HG03460 (cell line): Measurements from ENCODE around the gene HOXD10.

ENCODE experiments used
- ATAC-seq: cut with Tn5 transposase; IDR thresholded peaks from one replicate; pipeline ENCODE4 v1.9.1; 2021; ENCODE audit not compliant: unreplicated experiment

HOXD10 gene

DNA sequence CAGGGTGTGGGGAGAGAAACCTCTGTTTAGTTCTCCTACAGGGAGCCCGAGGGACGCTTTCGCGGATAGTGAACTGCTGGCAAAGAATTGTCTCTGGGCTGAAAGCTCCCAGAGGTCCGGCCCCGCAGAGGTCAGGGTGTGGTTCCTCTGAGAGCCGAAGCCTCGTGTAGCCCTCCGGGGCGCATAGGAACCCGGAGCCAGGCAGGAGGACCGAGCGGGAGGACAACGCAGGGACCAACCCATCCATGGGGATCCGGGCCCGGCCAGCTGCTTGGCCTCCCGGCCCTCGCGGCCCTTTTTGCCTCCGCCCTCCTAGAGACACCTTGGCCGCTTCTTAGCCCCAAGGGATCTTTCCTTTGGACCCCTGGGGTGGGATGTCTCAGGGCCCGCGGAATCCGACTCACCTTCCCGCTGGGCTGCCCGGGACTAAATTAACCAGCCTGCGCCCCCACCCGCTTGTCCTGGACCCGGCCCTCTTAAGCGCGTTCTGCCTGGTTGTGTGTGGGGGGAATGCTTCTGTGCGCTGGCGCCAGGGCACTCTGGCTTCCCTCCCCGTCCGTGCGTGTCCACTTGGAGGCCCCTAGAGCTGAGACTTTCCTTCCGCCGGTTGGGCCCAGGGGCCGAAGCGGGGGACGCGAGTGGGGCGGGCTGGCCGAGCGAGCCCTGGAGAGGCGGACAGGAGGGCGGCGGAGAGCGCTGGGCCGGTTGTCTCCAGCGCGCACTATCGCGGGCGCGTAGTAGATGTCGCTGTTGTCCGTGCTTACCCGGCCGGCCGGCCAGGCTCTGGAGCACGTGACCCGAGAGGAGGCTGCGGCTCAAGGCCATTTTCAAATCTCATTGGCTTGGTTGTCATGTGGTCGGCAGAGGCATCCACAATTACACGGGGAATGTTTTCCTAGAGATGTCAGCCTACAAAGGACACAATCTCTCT is at the start of gene HOXD10:
HOXD10 (plus strand) TSS at position 896 of the 931 bp plus-strand sequence. CDS start 56 bp downstream, outside the sequence.
- no peak for ATAC-seq

- no peak for ATAC-seq
These were observed 48.8 kb upstream of the HOXD10 start for GRCh38 chr2:176067589-176068418.

- no peak for ATAC-seq
These were observed 48.2 kb upstream of the HOXD10 start for GRCh38 chr2:176068419-176068832.

GRCh38 chr2:176071330-176072291 is 45.0 kb upstream of the HOXD10 start:
- ATAC-seq: no peak

GRCh38 chr2:176072292-176072669 is 44.3 kb upstream of the HOXD10 start:
- no peak for ATAC-seq

DNA sequence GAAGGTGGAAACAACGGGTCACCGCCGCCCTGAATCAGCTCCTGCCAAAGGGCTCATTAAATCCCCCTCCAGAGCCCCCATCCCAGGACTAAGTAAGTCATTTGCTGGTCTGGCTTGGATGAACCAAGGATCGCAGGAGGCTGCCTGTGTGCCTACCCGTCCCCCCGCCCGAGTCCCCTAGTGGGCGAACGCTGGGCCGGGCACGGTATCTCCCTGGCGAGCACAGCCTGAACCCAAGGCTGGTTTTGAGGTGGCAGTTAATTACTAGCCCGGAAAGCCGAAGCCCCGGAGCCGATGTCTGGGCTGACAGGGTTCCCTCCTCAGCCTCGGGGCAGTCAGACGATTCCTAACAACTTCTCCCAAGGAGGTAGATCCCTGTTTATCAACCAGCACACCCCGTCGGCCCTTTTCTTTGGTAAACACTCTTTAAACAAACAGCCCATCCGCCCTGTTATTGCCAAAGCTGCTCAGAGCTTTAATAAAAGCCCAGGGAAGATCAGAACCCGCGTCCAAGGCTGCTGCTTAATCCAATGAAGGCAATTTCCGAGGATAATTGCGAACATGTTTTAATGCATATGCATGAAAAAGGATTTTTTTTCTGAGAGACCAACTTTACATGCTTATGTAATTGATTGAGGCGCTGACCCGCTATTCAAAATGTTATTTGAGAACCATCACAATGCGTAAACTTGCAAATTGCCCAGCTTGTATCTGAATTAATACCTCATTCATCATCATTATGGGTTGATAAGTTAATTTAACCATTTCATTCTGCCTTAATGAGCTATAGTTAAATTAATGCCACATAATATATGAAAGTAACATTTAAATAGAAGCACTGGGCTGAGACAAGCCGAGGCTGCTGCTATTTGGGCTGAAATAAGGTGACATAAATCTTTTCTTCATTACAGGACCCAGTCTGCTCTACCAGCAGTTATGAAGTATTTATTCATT is 43.4 kb upstream of the HOXD10 start:
- ATAC-seq: no peak

GRCh38 chr2:176074919-176075425 is 41.6 kb upstream of the HOXD10 start:
- no peak for ATAC-seq

DNA sequence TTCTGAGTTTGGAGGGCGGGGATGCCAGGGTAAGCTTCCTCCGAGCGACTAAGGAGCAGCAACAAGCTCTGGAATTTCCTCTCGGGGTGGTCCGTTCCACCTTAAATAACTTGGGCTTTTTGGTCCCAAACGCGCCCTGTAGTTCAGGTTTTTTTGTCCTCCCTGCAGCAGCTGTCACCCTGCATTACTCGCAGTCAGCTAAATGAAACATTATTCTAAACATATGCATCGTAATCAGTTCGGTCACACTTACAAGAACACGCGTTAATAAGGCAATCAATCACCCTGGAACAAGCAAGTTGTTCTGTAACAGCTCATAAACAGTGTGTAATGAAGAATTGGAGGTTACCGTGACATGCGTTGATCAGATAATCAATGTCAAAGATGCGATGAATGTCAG is 41.1 kb upstream of the HOXD10 start:
- no peak for ATAC-seq

DNA sequence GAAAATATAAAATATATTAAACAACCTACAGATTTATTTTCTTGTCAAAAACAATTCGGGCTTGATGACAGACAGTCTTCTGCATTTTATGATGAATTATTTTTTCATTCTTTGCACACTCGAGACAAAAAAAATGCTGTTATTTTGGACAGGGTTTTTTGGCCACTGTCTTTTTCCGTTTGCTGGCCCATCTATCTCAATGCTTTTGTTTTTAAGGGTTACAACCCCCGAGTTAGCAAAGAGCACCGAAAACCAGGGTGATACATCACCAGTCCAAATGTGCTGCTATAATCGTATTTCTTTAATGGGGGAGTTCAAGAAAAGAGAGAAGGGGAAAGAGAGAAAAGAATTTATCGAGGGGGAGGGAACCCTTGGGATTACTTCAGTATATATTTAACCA is 40.5 kb upstream of the HOXD10 start:
- no peak for ATAC-seq

DNA sequence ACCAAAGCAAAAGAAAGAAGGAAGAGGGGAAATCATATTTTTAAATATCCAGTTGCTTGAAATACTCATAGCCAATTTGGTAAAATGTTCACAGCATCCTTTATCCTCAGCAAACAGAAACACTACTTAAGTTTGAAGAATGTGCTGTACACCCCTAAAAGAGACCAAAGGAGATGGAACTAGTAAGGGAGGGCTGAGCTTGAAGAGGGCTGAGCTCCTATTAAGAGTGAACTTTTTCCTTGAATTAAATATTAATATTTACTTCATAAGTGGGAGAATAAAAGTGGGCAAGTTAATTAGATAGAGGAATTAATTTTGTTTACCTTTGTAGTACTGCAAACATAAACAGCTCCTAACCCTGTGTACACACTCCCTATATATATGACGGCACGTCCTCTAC is 39.8 kb upstream of the HOXD10 start:
- ATAC-seq: no peak

GRCh38 chr2:176078541-176079284 is 37.9 kb upstream of the HOXD10 start:
- no peak for ATAC-seq

- no peak for ATAC-seq
These were observed 37.2 kb upstream of the HOXD10 start for GRCh38 chr2:176079285-176079830.

DNA sequence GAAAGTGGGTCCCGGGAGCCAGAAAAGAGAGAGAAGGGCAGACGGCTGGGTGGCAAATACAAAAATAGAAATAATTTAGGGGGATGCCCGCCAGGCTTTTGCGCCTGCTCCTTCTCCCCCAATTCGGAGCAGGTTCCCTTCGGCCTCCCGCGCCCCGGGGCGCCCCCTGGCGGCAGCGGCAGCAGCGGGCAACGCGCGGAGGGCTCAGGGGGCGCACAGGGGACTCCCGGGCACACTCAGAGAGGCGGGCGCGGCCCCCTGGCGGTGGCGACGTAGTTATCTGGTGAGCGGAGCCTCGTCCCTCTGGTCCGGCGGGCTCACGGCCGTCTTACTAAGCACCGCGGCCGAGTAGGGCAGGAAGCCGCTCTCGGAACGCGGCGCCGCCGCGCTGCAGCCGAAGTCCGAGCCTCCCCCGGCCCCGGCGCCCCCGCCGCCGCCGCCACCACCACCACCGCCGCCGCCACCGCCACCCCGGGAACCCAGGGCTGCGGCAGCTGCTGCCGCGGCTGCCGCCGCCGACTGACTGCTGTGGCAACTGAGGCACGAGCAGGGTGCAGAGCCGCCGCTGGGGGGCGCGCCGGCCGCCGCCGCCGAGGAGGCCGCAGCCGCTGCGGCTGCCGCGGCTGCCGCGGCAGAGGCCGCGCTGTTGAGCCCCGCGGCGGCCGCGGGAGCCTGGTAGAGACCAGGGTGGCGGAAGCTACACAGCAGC is 36.6 kb upstream of the HOXD10 start:
- ATAC-seq: no peak

- no peak for ATAC-seq
These were observed 35.8 kb upstream of the HOXD10 start for GRCh38 chr2:176080540-176081375.

- ATAC-seq: no peak
These were observed 35.2 kb upstream of the HOXD10 start for GRCh38 chr2:176081376-176081836.

DNA sequence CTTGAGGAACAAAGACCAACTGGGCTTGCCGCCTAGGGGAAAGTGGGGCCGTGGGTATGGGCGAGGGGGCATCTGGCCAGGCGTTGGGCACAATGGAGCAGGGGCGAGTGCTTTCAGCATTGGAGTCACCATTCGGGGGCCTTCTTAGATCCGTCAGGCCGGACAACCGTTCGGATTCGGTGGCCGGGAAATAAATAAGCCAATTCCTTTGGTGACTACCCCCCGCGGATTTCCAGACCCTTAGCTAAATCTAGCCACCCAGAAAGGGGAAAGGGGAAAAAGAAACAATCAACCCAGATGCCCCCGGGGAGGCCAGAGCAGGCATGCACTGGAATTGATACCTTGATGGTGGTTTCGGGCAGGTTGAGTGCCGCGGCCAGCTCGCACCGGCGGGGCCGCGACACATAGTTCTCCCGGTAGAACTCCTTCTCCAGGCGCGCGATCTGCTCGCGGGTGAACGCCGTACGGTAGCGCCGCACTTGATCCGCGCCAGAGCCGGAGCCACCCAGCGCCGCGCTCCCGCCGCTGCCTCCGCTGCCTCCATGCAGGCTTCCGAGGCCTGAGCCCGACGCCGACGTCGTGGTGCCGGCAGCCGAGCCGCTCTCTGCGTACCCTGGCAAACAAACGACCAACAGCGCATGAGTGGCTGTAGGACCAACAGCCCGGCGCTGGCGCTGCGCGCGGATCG is 34.6 kb upstream of the HOXD10 start:
- no peak for ATAC-seq
